Measurements from ENCODE around the gene NTNG1.

The NTNG1 gene

DNA sequence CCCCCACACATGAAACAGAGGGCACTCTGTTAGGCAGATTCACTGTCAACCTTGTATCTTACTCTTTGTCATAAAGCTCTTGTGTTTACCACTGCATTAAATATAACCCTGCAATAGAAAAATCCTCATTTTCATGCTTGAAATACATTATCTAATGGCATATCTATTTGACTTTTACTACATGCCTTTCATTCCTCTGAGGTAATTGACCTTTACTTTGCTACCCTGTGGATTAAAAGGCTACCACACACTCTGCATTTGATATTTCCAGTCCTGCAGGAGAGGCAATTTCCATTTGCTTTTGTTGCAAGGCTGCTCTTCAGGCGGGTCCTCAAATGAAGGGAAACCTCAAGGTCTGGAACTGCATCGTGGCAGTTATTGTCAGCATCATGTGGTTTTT, 238.0 kb downstream of the NTNG1 start:
- Histone ChIP-seq H3K27ac (ENCODE audit: low read length, poor library complexity, severe bottlenecking) (peak overlapping the region; percentile 90), H2BK15ac (ENCODE audit: low read depth, poor library complexity, severe bottlenecking) (no peak overlapping the region), H2BK12ac (ENCODE audit: low read length in 2 of 2) (no peak overlapping the region), H2AFZ (ENCODE audit: low read depth, low read length) (no peak overlapping the region), H3K23ac (ENCODE audit: low read length in 2 of 2) (no peak overlapping the region), H3K18ac (ENCODE audit: low read depth in 1 of 2, low read length in 2 of 2) (no peak overlapping the region), H3K36me3 (ENCODE audit: control insufficient read depth in 1 of 2, insufficient read depth in 2 of 2, low read depth in 1 of 2, low read length in 2 of 2) (no peaks in the 10 kb centered on the region), H3K9me3 (ENCODE audit: control insufficient read depth, low read length) (no peaks in the 10 kb centered on the region), H2BK120ac (ENCODE audit: low read depth, low read length) (no peak overlapping the region), H3K27me3 (ENCODE audit: control insufficient read depth in 1 of 2, insufficient read depth in 1 of 2, low read length in 2 of 2) (no peaks in the 10 kb centered on the region), H3K4me3 (ENCODE audit: insufficient read depth in 1 of 2, low read depth in 1 of 2, low read length in 2 of 2) (no peak overlapping the region), H3K4me2 (ENCODE audit: low read length, poor library complexity, severe bottlenecking) (peak overlapping the region; percentile 6), H2BK5ac (ENCODE audit: low read depth, low read length, poor library complexity, severe bottlenecking) (no peak overlapping the region), H4K91ac (ENCODE audit: low read length) (no peak overlapping the region), H3K14ac (ENCODE audit: low read length in 2 of 2) (no peak overlapping the region), H3K4me1 (ENCODE audit: control insufficient read depth, insufficient read depth, low read depth, low read length) (peaks cover 8% of the 10 kb centered on the region), H4K8ac (ENCODE audit: low read length) (no peak overlapping the region), H3K9ac (ENCODE audit: low read length) (no peak overlapping the region), H3K79me1 (replicated peaks; ENCODE audit: low read length, poor library complexity, severe bottlenecking) (no peaks in the 10 kb centered on the region), H2AK5ac (ENCODE audit: low read length, severe bottlenecking) (no peak overlapping the region), H3K4ac (ENCODE audit: low read depth in 1 of 2, low read length in 2 of 2) (no peak overlapping the region)
- no peak for DNase-seq
- 71% methylated on average over 2 of the region's 2 CpGs for WGBS

DNA sequence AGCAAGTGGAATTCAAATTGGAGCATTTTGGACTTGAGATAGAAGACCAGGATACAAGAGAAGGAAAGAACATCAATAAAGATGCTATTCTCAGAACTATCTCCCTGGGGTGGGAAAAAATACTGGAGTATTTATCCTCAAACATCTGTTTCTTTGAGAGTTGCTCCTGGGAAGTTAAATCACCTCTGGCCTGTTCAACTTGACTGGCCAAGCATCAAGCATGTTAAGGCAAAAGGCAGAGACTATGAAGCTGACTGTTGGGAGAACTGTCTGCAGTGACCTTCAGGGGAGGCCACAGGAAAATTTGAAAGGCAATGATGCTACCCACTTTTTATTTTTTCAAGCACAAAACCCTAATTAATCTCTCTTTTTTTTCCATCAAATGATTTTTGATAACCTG, 239.0 kb downstream of the NTNG1 start:
- no peak for DNase-seq
- no peaks in the 10 kb centered on the region for H3K9me3 ChIP-seq (ENCODE audit: control insufficient read depth, low read length)
- H3K9ac ChIP-seq (ENCODE audit: low read length) = no peak overlapping the region
- H2BK5ac ChIP-seq (ENCODE audit: low read depth, low read length, poor library complexity, severe bottlenecking) = no peak overlapping the region
- H3K4me2 ChIP-seq (ENCODE audit: low read length, poor library complexity, severe bottlenecking) = no peak overlapping the region
- H2BK120ac ChIP-seq (ENCODE audit: low read depth, low read length) = no peak overlapping the region
- no peak overlapping the region for H2AFZ ChIP-seq (ENCODE audit: low read depth, low read length)
- H2BK12ac ChIP-seq (ENCODE audit: low read length in 2 of 2) = no peak overlapping the region
- H2AK5ac ChIP-seq (ENCODE audit: low read length, severe bottlenecking) = no peak overlapping the region
- H3K4me3 ChIP-seq (ENCODE audit: insufficient read depth in 1 of 2, low read depth in 1 of 2, low read length in 2 of 2) = no peak overlapping the region
- peaks cover 8% of the 10 kb centered on the region for H3K4me1 ChIP-seq (ENCODE audit: control insufficient read depth, insufficient read depth, low read depth, low read length)
- H2BK15ac ChIP-seq (ENCODE audit: low read depth, poor library complexity, severe bottlenecking) = no peak overlapping the region
- H3K27ac ChIP-seq (ENCODE audit: low read length, poor library complexity, severe bottlenecking) = peak overlapping the region; percentile 57
- H3K18ac ChIP-seq (ENCODE audit: low read depth in 1 of 2, low read length in 2 of 2) = no peak overlapping the region
- no peak overlapping the region for H3K14ac ChIP-seq (ENCODE audit: low read length in 2 of 2)
- H3K4ac ChIP-seq (ENCODE audit: low read depth in 1 of 2, low read length in 2 of 2) = no peak overlapping the region
- H4K91ac ChIP-seq (ENCODE audit: low read length) = no peak overlapping the region
- no peaks in the 10 kb centered on the region for H3K27me3 ChIP-seq (ENCODE audit: control insufficient read depth in 1 of 2, insufficient read depth in 1 of 2, low read length in 2 of 2)
- no peak overlapping the region for H3K23ac ChIP-seq (ENCODE audit: low read length in 2 of 2)
- H3K79me1 ChIP-seq (replicated peaks; ENCODE audit: low read length, poor library complexity, severe bottlenecking) = no peaks in the 10 kb centered on the region
- no peaks in the 10 kb centered on the region for H3K36me3 ChIP-seq (ENCODE audit: control insufficient read depth in 1 of 2, insufficient read depth in 2 of 2, low read depth in 1 of 2, low read length in 2 of 2)
- no peak overlapping the region for H4K8ac ChIP-seq (ENCODE audit: low read length)

DNA sequence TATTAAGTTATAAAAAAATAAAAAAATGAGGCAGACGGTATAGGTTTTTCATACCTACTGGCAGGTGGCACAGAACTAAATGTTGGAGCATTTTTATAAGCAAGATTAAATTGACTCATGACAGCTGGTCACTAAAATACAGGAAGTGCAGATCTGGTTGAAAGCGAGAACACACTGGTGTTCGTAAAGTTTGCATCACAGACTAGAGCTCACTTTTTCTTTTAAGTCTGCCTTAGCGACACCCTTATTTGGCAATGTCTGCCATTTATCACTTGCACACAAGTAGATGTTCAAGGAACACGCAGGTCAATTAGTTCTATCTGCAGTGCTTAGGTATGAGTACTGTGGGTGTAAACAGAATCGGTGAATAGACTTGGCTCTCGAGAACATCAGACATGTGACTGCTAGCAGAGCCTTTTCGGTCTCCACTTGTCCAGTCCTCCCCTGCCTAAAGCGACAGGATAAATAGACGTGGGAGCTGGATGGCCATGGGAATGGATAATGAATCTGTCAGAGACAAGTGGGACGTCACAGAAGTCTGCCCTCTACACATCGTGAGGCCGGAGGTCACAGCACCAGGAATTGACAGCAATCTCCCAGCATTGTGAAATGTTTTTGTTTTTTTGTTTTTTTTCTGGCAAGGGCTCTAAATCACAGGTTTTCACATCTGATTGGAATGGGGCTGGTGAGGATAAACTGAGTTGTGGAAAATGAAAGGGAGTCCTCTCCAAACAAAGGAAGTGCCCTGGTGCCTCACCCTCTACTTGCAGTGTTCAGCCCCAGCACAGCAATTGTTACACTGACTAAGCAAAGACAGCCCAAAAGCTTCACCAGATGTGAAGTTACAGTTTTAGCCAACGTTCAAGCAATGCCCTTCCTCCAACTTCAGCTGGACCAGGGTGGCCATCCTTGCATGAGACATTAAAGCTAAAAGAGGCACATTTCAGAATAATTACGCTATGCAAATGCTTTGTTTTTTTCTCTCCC, 248.9 kb downstream of the NTNG1 start:
- peak overlapping the region; percentile 24 for H3K9ac ChIP-seq (ENCODE audit: low read length)
- H4K91ac ChIP-seq (ENCODE audit: low read length) = no peak overlapping the region
- no peak overlapping the region for H3K18ac ChIP-seq (ENCODE audit: low read depth in 1 of 2, low read length in 2 of 2)
- no peak overlapping the region for H3K14ac ChIP-seq (ENCODE audit: low read length in 2 of 2)
- no peaks in the 10 kb centered on the region for H3K4me1 ChIP-seq (ENCODE audit: control insufficient read depth, insufficient read depth, low read depth, low read length)
- no peak overlapping the region for H2AK5ac ChIP-seq (ENCODE audit: low read length, severe bottlenecking)
- no peaks in the 10 kb centered on the region for H3K36me3 ChIP-seq (ENCODE audit: control insufficient read depth in 1 of 2, insufficient read depth in 2 of 2, low read depth in 1 of 2, low read length in 2 of 2)
- no peak overlapping the region for H2BK15ac ChIP-seq (ENCODE audit: low read depth, poor library complexity, severe bottlenecking)
- no peaks in the 10 kb centered on the region for H3K79me1 ChIP-seq (replicated peaks; ENCODE audit: low read length, poor library complexity, severe bottlenecking)
- H4K8ac ChIP-seq (ENCODE audit: low read length) = no peak overlapping the region
- DNase-seq = no peak
- no peaks in the 10 kb centered on the region for H3K9me3 ChIP-seq (ENCODE audit: control insufficient read depth, low read length)
- H3K23ac ChIP-seq (ENCODE audit: low read length in 2 of 2) = no peak overlapping the region
- peak overlapping the region in 1 of 2 experiments; percentile 26 for H3K4me3 ChIP-seq (ENCODE audit: insufficient read depth in 1 of 2, low read depth in 1 of 2, low read length in 2 of 2)
- H2BK12ac ChIP-seq (ENCODE audit: low read length in 2 of 2) = no peak overlapping the region
- 28% methylated on average over 14 of the region's 15 CpGs for WGBS
- H2BK120ac ChIP-seq (ENCODE audit: low read depth, low read length) = no peak overlapping the region
- no peak overlapping the region for H2AFZ ChIP-seq (ENCODE audit: low read depth, low read length)
- no peak overlapping the region for H3K4me2 ChIP-seq (ENCODE audit: low read length, poor library complexity, severe bottlenecking)
- H3K27me3 ChIP-seq (ENCODE audit: control insufficient read depth in 1 of 2, insufficient read depth in 1 of 2, low read length in 2 of 2) = no peaks in the 10 kb centered on the region
- H3K27ac ChIP-seq (ENCODE audit: low read length, poor library complexity, severe bottlenecking) = no peak overlapping the region
- no peak overlapping the region for H3K4ac ChIP-seq (ENCODE audit: low read depth in 1 of 2, low read length in 2 of 2)
- H2BK5ac ChIP-seq (ENCODE audit: low read depth, low read length, poor library complexity, severe bottlenecking) = no peak overlapping the region

DNA sequence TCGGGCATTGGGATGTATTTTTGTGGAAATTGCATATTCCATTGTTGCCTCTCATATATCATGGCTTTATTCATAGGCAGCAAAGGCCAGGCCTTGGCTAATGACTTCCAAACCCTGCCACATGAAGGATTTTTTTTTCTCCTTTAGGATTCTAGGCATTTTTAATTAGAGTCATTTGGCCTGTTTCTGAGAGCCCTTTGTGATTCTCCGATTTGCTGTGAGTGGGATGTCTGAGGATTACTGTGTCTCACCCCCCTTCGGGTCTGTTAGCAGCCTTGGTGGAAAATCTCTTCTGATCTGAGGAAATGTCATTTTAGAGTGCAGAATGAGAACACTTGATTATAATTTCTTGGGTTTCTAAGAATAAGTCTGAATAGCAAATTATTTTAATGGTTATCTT, 253.5 kb downstream of the NTNG1 start:
- no peaks in the 10 kb centered on the region for H3K9me3 ChIP-seq (ENCODE audit: control insufficient read depth, low read length)
- no peak overlapping the region for H3K4me2 ChIP-seq (ENCODE audit: low read length, poor library complexity, severe bottlenecking)
- no peak overlapping the region for H2BK5ac ChIP-seq (ENCODE audit: low read depth, low read length, poor library complexity, severe bottlenecking)
- H3K36me3 ChIP-seq (ENCODE audit: control insufficient read depth in 1 of 2, insufficient read depth in 2 of 2, low read depth in 1 of 2, low read length in 2 of 2) = peaks cover 0 to 16% of the 10 kb centered on the region in 2 experiments
- no peak overlapping the region for H2AFZ ChIP-seq (ENCODE audit: low read depth, low read length)
- H3K27ac ChIP-seq (ENCODE audit: low read length, poor library complexity, severe bottlenecking) = no peak overlapping the region
- no peaks in the 10 kb centered on the region for H3K79me1 ChIP-seq (replicated peaks; ENCODE audit: low read length, poor library complexity, severe bottlenecking)
- H4K8ac ChIP-seq (ENCODE audit: low read length) = no peak overlapping the region
- H3K4me1 ChIP-seq (ENCODE audit: control insufficient read depth, insufficient read depth, low read depth, low read length) = no peaks in the 10 kb centered on the region
- H3K23ac ChIP-seq (ENCODE audit: low read length in 2 of 2) = no peak overlapping the region
- no peak overlapping the region for H3K9ac ChIP-seq (ENCODE audit: low read length)
- WGBS = 81% methylated on average over 2 of the region's 3 CpGs
- no peaks in the 10 kb centered on the region for H3K27me3 ChIP-seq (ENCODE audit: control insufficient read depth in 1 of 2, insufficient read depth in 1 of 2, low read length in 2 of 2)
- no peak for DNase-seq
- H4K91ac ChIP-seq (ENCODE audit: low read length) = no peak overlapping the region
- no peak overlapping the region for H2AK5ac ChIP-seq (ENCODE audit: low read length, severe bottlenecking)
- no peak overlapping the region for H2BK12ac ChIP-seq (ENCODE audit: low read length in 2 of 2)
- H3K14ac ChIP-seq (ENCODE audit: low read length in 2 of 2) = no peak overlapping the region
- no peak overlapping the region for H3K4ac ChIP-seq (ENCODE audit: low read depth in 1 of 2, low read length in 2 of 2)
- no peak overlapping the region for H3K4me3 ChIP-seq (ENCODE audit: insufficient read depth in 1 of 2, low read depth in 1 of 2, low read length in 2 of 2)
- no peak overlapping the region for H2BK15ac ChIP-seq (ENCODE audit: low read depth, poor library complexity, severe bottlenecking)
- no peak overlapping the region for H2BK120ac ChIP-seq (ENCODE audit: low read depth, low read length)
- H3K18ac ChIP-seq (ENCODE audit: low read depth in 1 of 2, low read length in 2 of 2) = no peak overlapping the region
